HEK293 (cell line): Measurements from ENCODE around the gene SLC11A2.

Experiments used
- ZNF302 ChIP-seq: fragments of 450-650 bp; formaldehyde crosslinking; IDR thresholded peaks from 2 replicates; pipeline ENCODE4 v1.5.1; 2016; ENCODE audit warnings: missing biosample characterization, missing genetic modification characterization, low read depth
- ZNF664 ChIP-seq: fragments of 450-650 bp; formaldehyde crosslinking; IDR thresholded peaks from 2 replicates; pipeline ENCODE4 v1.5.1; 2016; ENCODE audit warnings: missing biosample characterization, missing genetic modification characterization
- ZSCAN23 ChIP-seq: fragments of 450-650 bp; formaldehyde crosslinking; IDR thresholded peaks from 2 replicates; pipeline ENCODE4 v1.5.1; 2016; ENCODE audit warnings: missing biosample characterization, missing genetic modification characterization
- TF ChIP-seq, protein P1 (sequence below): fragments of 450-650 bp; formaldehyde crosslinking; IDR thresholded peaks from 2 replicates; pipeline ENCODE4 v1.5.1; 2016; ENCODE audit warnings: missing biosample characterization, missing genetic modification characterization
- TF ChIP-seq, protein P2 (sequence below): fragments of 450-650 bp; formaldehyde crosslinking; optimal IDR thresholded peaks from 2 replicates; pipeline ENCODE3; 2016; ENCODE audit warnings: missing biosample characterization, mild to moderate bottlenecking, missing genetic modification characterization

DNA sequence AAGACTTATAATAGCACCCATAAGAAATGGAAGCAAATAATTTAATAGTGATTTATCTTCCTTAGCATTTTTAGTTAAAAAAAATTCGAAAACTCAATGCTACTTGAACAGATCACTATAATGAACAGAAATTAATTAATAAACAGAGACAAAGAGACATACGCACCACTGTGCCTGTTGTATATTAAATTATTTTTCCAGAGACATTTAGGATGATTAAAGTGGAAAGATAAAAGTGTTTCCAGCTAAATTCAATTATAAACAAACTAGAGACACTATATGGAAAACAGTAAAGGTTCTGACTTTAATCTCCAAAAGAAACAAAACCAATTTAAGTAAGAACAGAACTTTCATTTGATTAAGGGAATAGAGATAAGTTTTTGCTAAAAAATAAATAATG is 70.5 kb downstream of the SLC11A2 start:
- TF ChIP-seq, protein P1, sequence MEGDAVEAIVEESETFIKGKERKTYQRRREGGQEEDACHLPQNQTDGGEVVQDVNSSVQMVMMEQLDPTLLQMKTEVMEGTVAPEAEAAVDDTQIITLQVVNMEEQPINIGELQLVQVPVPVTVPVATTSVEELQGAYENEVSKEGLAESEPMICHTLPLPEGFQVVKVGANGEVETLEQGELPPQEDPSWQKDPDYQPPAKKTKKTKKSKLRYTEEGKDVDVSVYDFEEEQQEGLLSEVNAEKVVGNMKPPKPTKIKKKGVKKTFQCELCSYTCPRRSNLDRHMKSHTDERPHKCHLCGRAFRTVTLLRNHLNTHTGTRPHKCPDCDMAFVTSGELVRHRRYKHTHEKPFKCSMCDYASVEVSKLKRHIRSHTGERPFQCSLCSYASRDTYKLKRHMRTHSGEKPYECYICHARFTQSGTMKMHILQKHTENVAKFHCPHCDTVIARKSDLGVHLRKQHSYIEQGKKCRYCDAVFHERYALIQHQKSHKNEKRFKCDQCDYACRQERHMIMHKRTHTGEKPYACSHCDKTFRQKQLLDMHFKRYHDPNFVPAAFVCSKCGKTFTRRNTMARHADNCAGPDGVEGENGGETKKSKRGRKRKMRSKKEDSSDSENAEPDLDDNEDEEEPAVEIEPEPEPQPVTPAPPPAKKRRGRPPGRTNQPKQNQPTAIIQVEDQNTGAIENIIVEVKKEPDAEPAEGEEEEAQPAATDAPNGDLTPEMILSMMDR (tag by site-specific recombination), result no peak
- TF ChIP-seq ZNF302 (tag by site-specific recombination) (no peak), ZSCAN23 (tag by site-specific recombination) (no peak), ZNF664 (tag by site-specific recombination) (no peak)
- TF ChIP-seq, protein P2, sequence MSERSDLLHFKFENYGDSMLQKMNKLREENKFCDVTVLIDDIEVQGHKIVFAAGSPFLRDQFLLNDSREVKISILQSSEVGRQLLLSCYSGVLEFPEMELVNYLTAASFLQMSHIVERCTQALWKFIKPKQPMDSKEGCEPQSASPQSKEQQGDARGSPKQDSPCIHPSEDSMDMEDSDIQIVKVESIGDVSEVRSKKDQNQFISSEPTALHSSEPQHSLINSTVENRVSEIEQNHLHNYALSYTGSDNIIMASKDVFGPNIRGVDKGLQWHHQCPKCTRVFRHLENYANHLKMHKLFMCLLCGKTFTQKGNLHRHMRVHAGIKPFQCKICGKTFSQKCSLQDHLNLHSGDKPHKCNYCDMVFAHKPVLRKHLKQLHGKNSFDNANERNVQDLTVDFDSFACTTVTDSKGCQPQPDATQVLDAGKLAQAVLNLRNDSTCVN, result no peak
